ENCODE results near the gene MAD2L2.

The MAD2L2 gene

GRCh38 chr1:11682287-11682771, 1.4 kb upstream of the MAD2L2 start:
- DNase-seq (ENCODE audit: low read depth), result no peak

- no peak for DNase-seq (ENCODE audit: low read depth)
Observed at GRCh38 chr1:11680270-11681070, 478 bp downstream of the MAD2L2 start.

GRCh38 chr1:11678442-11678841, 2.5 kb downstream of the MAD2L2 start:
- no peak for DNase-seq (ENCODE audit: low read depth)

- DNase-seq (ENCODE audit: low read depth), result no peak
Observed at GRCh38 chr1:11676386-11677103, 4.4 kb downstream of the MAD2L2 start.

GRCh38 chr1:11675325-11675724, 5.6 kb downstream of the MAD2L2 start:
- DNase-seq (ENCODE audit: low read depth), result no peak

- DNase-seq (ENCODE audit: low read depth), result no peak
Observed at GRCh38 chr1:11674488-11674887, 6.5 kb downstream of the MAD2L2 start.

GRCh38 chr1:11673089-11673769, 7.7 kb downstream of the MAD2L2 start:
- no peak for DNase-seq (ENCODE audit: low read depth)

GRCh38 chr1:11671544-11672286, 9.2 kb downstream of the MAD2L2 start:
- no peak for DNase-seq (ENCODE audit: low read depth)

GRCh38 chr1:11671205-11671543, 9.8 kb downstream of the MAD2L2 start:
- DNase-seq (ENCODE audit: low read depth), result no peak

- no peak for DNase-seq (ENCODE audit: low read depth)
Observed at GRCh38 chr1:11670747-11671146, 10.2 kb downstream of the MAD2L2 start.

GRCh38 chr1:11668516-11668915, 12.4 kb downstream of the MAD2L2 start:
- no peak for DNase-seq (ENCODE audit: low read depth)

GRCh38 chr1:11664336-11665065, 16.4 kb downstream of the MAD2L2 start:
- DNase-seq (ENCODE audit: low read depth), result no peak

GRCh38 chr1:11661103-11661502, 19.8 kb downstream of the MAD2L2 start:
- DNase-seq (ENCODE audit: low read depth), result no peak

GRCh38 chr1:11659748-11660147, 21.2 kb downstream of the MAD2L2 start:
- DNase-seq (ENCODE audit: low read depth), result no peak

- DNase-seq (ENCODE audit: low read depth), result no peak
Observed at GRCh38 chr1:11658542-11658941, 22.4 kb downstream of the MAD2L2 start.

- no peak for DNase-seq (ENCODE audit: low read depth)
Observed at GRCh38 chr1:11657654-11658053, 23.3 kb downstream of the MAD2L2 start.

GRCh38 chr1:11654939-11655808, 25.8 kb downstream of the MAD2L2 start:
- DNase-seq (ENCODE audit: low read depth), result no peak

GRCh38 chr1:11654137-11654938, 26.6 kb downstream of the MAD2L2 start, which contains the start of the genes FBXO2 and FBXO44:
Gene FBXO2 (minus strand): TSS chr1:11654429. CDS start chr1:11654340, 89 bp downstream.
Gene FBXO44 (plus strand): TSS chr1:11654877. CDS start chr1:11655836, 959 bp downstream.
- peak; percentile 51 for DNase-seq (ENCODE audit: low read depth)

- DNase-seq (ENCODE audit: low read depth), result no peak
Observed at GRCh38 chr1:11653861-11654136, 27.1 kb downstream of the MAD2L2 start.

All from stimulated activated CD8-positive, alpha-beta memory T cell treated with anti-CD3 and anti-CD28 coated beads, Interleukin-15, amount 100 ng/mL, for 24 hours (primary cell).